ENCODE measurements around the gene IGSF10.

GRCh38 chr3:151426341-151426657, 34.6 kb downstream of the IGSF10 start:
- TF ChIP-seq CTCF (IDR thresholded peaks at IDR 0.05; ENCODE audit: low read depth, low read length, missing input control) = no peak
- TF ChIP-seq YY1 (IDR thresholded peaks at IDR 0.05) = no peak
- TF ChIP-seq ATF3 (IDR thresholded peaks at IDR 0.05) = no peak
- TF ChIP-seq TAF1 (conservative IDR thresholded peaks at IDR 0.05) = no peak
- no peak for TF ChIP-seq RAD21 (IDR thresholded peaks at IDR 0.05)
- no peak for TF ChIP-seq ZBTB33 (IDR thresholded peaks at IDR 0.05)
- no peak for TF ChIP-seq JUND (IDR thresholded peaks at IDR 0.05)
- TF ChIP-seq REST (IDR thresholded peaks at IDR 0.05) = no peak
- TF ChIP-seq MAX (IDR thresholded peaks at IDR 0.05) = no peak
- no peak for TF ChIP-seq SP1 (IDR thresholded peaks at IDR 0.05)
- no peak for TF ChIP-seq FOXA1 (IDR thresholded peaks at IDR 0.05)
- TF ChIP-seq HNF4G (IDR thresholded peaks at IDR 0.05) = no peak
